Measurements from ENCODE around the gene CRYBG3. TPM values are rescaled to one million over a fixed set of nuclear protein-coding genes. Genes with fewer than 3 reads are reported as not detected.

The CRYBG3 gene
- total and polyA plus RNA-seq, 4 donors: 3.8 to 64.0 (median 15.3) TPM

- 89 to 98% methylated on average over 2 of the region's 2 CpGs for WGBS, 2 donors
- peaks cover 0 to 33% (median 5%) of the 10 kb centered on the region in 5 donors for H3K4me1 ChIP-seq (ENCODE audit: control insufficient read depth in 5 of 5, insufficient read depth in 5 of 5, low read length in 5 of 5)
- DNase-seq: no peak
- no peak overlapping the region for H3K27ac ChIP-seq (ENCODE audit: low read depth in 1 of 2, low read length in 1 of 2)
- TF ChIP-seq CTCF (IDR thresholded peaks at IDR 0.05; ENCODE audit: control extremely low read depth, extremely low read depth): no peak
- H3K9ac ChIP-seq (ENCODE audit: insufficient read depth in 1 of 2, low read length in 2 of 2): no peak overlapping the region
- no peak for ATAC-seq (ENCODE audit: insufficient read depth, low FRiP score)
- H3K27me3 ChIP-seq (ENCODE audit: control insufficient read depth in 3 of 3, insufficient read depth in 3 of 3, low read length in 2 of 3): no peaks in the 10 kb centered on the region
- H3K4me3 ChIP-seq: no peak overlapping the region
- no peaks in the 10 kb centered on the region for H3K9me3 ChIP-seq (ENCODE audit: control insufficient read depth in 4 of 4, insufficient read depth in 3 of 4, low read length in 3 of 4)
- H3K36me3 ChIP-seq (ENCODE audit: control insufficient read depth in 4 of 4, insufficient read depth in 4 of 4, low read length in 4 of 4): peaks cover 5 to 45% (median 18%) of the 10 kb centered on the region in 4 donors
Measured at GRCh38 chr3:97958396-97958795, 136.6 kb downstream of the CRYBG3 start.

DNA sequence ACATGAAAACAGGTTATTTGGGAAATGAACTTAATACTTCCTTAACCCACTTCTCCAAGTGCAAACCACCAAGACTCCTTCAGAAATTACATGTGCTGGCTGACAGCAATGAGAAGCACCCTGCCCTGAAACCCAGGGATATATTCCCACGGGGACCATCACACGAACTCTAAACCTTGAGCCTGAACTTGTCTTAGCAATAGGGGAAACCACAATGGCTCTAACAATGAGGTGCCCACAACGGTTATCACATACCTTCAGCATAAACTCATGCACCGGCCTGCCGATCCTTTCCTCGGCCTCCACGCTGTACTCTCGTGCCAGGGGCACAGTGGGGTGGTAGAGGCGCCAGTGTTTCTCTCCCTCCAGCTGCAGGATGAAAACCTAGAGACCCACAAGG, 137.0 kb downstream of the CRYBG3 start:
- Histone ChIP-seq H3K27ac (ENCODE audit: low read depth in 1 of 2, low read length in 1 of 2) (no peak overlapping the region), H3K9me3 (ENCODE audit: control insufficient read depth in 4 of 4, insufficient read depth in 3 of 4, low read length in 3 of 4) (no peaks in the 10 kb centered on the region), H3K4me1 (ENCODE audit: control insufficient read depth in 5 of 5, insufficient read depth in 5 of 5, low read length in 5 of 5) (peaks cover 0 to 33% (median 9%) of the 10 kb centered on the region in 5 donors), H3K36me3 (ENCODE audit: control insufficient read depth in 4 of 4, insufficient read depth in 4 of 4, low read length in 4 of 4) (peaks cover 5 to 45% (median 17%) of the 10 kb centered on the region in 4 donors), H3K27me3 (ENCODE audit: control insufficient read depth in 3 of 3, insufficient read depth in 3 of 3, low read length in 2 of 3) (no peaks in the 10 kb centered on the region), H3K9ac (ENCODE audit: insufficient read depth in 1 of 2, low read length in 2 of 2) (no peak overlapping the region), H3K4me3 (no peak overlapping the region)
- WGBS, 2 donors: 96 to 98% methylated on average over 9 of the region's 9 CpGs
- ATAC-seq (ENCODE audit: insufficient read depth, low FRiP score): no peak
- DNase-seq: no peak
- no peak for TF ChIP-seq CTCF (IDR thresholded peaks at IDR 0.05; ENCODE audit: control extremely low read depth, extremely low read depth)

DNA sequence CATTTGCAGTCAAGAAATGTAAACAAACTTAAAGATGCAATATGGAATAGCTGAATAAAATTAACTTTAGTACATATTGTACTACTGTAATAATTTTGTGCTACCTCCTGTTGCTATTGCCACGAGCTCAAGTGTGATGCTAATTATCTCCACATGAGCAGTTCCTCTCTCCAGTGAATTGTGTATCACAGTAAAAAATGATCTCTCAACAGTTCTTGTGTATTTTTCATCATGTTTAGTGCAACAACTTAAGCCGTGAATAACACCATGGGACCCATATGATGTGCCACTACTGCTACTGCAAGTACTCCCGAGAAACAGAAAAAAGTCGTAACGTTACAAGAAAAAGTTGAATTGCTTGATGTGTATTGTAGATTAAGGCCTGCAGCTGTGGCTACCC, 138.1 kb downstream of the CRYBG3 start:
- Histone ChIP-seq H3K4me1 (ENCODE audit: control insufficient read depth in 5 of 5, insufficient read depth in 5 of 5, low read length in 5 of 5) (peaks cover 0 to 33% (median 9%) of the 10 kb centered on the region in 5 donors), H3K9ac (ENCODE audit: insufficient read depth in 1 of 2, low read length in 2 of 2) (no peak overlapping the region), H3K27ac (ENCODE audit: low read depth in 1 of 2, low read length in 1 of 2) (no peak overlapping the region), H3K9me3 (ENCODE audit: control insufficient read depth in 4 of 4, insufficient read depth in 3 of 4, low read length in 3 of 4) (no peaks in the 10 kb centered on the region), H3K27me3 (ENCODE audit: control insufficient read depth in 3 of 3, insufficient read depth in 3 of 3, low read length in 2 of 3) (no peaks in the 10 kb centered on the region), H3K4me3 (no peak overlapping the region), H3K36me3 (ENCODE audit: control insufficient read depth in 4 of 4, insufficient read depth in 4 of 4, low read length in 4 of 4) (peaks cover 5 to 40% (median 12%) of the 10 kb centered on the region in 4 donors)
- no peak for TF ChIP-seq CTCF (IDR thresholded peaks at IDR 0.05; ENCODE audit: control extremely low read depth, extremely low read depth)
- WGBS, 2 donors: 96 to 97% methylated on average over 5 of the region's 5 CpGs
- DNase-seq (peak in 2 of 3 donors; percentile 20 to 26), ATAC-seq (ENCODE audit: insufficient read depth, low FRiP score) (no peak)

- Histone ChIP-seq H3K4me1 (ENCODE audit: control insufficient read depth in 5 of 5, insufficient read depth in 5 of 5, low read length in 5 of 5) (peaks cover 0 to 33% (median 9%) of the 10 kb centered on the region in 5 donors), H3K4me3 (no peak overlapping the region), H3K9me3 (ENCODE audit: control insufficient read depth in 4 of 4, insufficient read depth in 3 of 4, low read length in 3 of 4) (no peaks in the 10 kb centered on the region), H3K27me3 (ENCODE audit: control insufficient read depth in 3 of 3, insufficient read depth in 3 of 3, low read length in 2 of 3) (no peaks in the 10 kb centered on the region), H3K9ac (ENCODE audit: insufficient read depth in 1 of 2, low read length in 2 of 2) (peak overlapping the region in 1 of 2 donors; percentile 55), H3K27ac (ENCODE audit: low read depth in 1 of 2, low read length in 1 of 2) (no peak overlapping the region), H3K36me3 (ENCODE audit: control insufficient read depth in 4 of 4, insufficient read depth in 4 of 4, low read length in 4 of 4) (peaks cover 5 to 39% (median 10%) of the 10 kb centered on the region in 4 donors)
- 87 to 90% methylated on average over 5 of the region's 5 CpGs for WGBS, 2 donors
- TF ChIP-seq CTCF (IDR thresholded peaks at IDR 0.05; ENCODE audit: control extremely low read depth, extremely low read depth): no peak
- ATAC-seq (ENCODE audit: insufficient read depth, low FRiP score) (no peak), DNase-seq (no peak)
Measured at GRCh38 chr3:97960551-97960950, 138.7 kb downstream of the CRYBG3 start.
